ENCODE results near the gene AFAP1L1.

GRCh38 chr5:149284501-149284900 lies 12.8 kb downstream of the AFAP1L1 start:
- no peak for TF ChIP-seq USF2 (IDR thresholded peaks at IDR 0.05; ENCODE audit: borderline replicate concordance, low read depth, low read length)
- TF ChIP-seq SIN3A (IDR thresholded peaks at IDR 0.05; ENCODE audit: low read depth, low read length): no peak
- no peak for TF ChIP-seq POLR2A (IDR thresholded peaks at IDR 0.05; ENCODE audit: low read depth, low read length)
- no peak for TF ChIP-seq CTCF (IDR thresholded peaks at IDR 0.05 in 2 of 3, conservative IDR thresholded peaks at IDR 0.05 in 1 of 3; ENCODE audit: control insufficient read depth in 2 of 3, extremely low read depth in 1 of 3, insufficient read depth in 1 of 3, low read depth in 3 of 3, low read length in 3 of 3)
- TF ChIP-seq BRCA1 (IDR thresholded peaks at IDR 0.05; ENCODE audit: low read depth, low read length): no peak
- TF ChIP-seq POLR2AphosphoS5 (IDR thresholded peaks at IDR 0.05; ENCODE audit: low read length): no peak

Data from GM12878 (cell line).